Measurements from ENCODE around the gene GAS2L2. TPM values are rescaled to one million over a fixed set of nuclear protein-coding genes. Genes with fewer than 3 reads are reported as not detected.

The GAS2L2 gene
- total RNA-seq, 1 experiment from 2014 or later, result not detected

DNA sequence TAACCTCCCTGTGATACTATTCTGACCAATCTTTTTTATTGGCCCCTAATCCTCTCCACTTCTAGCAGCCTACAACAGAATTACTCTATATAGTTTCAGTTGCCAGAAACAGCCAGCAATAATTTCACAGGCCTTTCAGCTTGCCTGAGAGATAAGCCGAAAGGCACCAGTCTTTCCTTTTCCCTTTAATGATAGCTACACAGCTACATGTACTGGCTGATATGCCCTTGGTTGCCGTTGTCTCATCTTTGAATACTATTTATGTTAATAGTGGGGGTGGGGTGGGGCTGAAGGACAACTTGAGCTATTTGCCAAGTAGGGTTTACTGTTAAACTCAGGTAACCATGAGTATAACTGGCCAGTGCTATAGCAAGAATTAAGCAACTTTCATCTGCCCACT, 57.4 kb downstream of the GAS2L2 start:
- DNase-seq (ENCODE audit: low read depth), result no peak

DNA sequence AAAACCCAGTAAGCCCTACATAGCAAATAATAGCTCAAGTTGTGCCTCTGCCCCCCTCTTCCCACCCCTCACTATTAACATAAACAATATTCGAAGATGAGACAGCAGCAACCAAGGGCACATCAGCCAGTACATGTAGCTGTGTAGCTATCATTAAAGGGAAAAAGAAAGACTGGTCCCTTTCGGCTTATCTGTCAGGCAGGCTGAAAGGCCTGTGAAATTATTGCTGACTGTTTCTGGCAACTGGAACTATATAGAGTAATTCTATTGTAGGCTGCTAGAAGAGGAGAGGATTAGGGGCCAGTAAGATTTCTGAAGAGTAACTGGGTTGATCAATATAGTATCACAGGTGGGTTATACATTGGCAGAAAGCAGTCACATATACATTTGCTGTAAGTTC, 58.1 kb downstream of the GAS2L2 start:
- DNase-seq (ENCODE audit: low read depth), result no peak

Other genes with a start within 250 kb of the GAS2L2 start
- 0.19 TPM in 1 of 2 replicates, not detected in the other for gene SLFN12L, start 215.6 kb downstream of the GAS2L2 start, total RNA-seq (2014; rRNA removed)
- gene SLFN14, start 192.4 kb downstream of the GAS2L2 start, total RNA-seq (2014; rRNA removed), result not detected in 2 replicates
- gene PEX12, start 174.7 kb downstream of the GAS2L2 start, total RNA-seq (2014; rRNA removed), result 6.9 and 7.1 TPM in 2 replicates
- gene AP2B1, start 165.9 kb downstream of the GAS2L2 start, total RNA-seq (2014; rRNA removed), result 75.3 and 100 TPM in 2 replicates
- 0.32 and 0.63 TPM in 2 replicates for gene RASL10B, start 21.6 kb downstream of the GAS2L2 start, total RNA-seq (2014; rRNA removed)
- not detected in 2 replicates for gene C17orf50, start 7.6 kb upstream of the GAS2L2 start, total RNA-seq (2014; rRNA removed)
- gene MMP28, start 42.4 kb upstream of the GAS2L2 start, total RNA-seq (2014; rRNA removed), result not detected in 2 replicates
- 25.9 and 42.4 TPM in 2 replicates for gene TAF15, start 56.2 kb upstream of the GAS2L2 start, total RNA-seq (2014; rRNA removed)
- gene HEATR9, start 115.7 kb upstream of the GAS2L2 start, total RNA-seq (2014; rRNA removed), result not detected in 2 replicates
- gene CCL5, start 127.1 kb upstream of the GAS2L2 start, total RNA-seq (2014; rRNA removed), result 1.1 and 1.9 TPM in 2 replicates
- 0.77 and 1.8 TPM in 2 replicates for gene RDM1, start 177.5 kb upstream of the GAS2L2 start, total RNA-seq (2014; rRNA removed)
- gene LYZL6, start 190.5 kb upstream of the GAS2L2 start, total RNA-seq (2014; rRNA removed), result not detected in 2 replicates
- gene CCL16, start 228.3 kb upstream of the GAS2L2 start, total RNA-seq (2014; rRNA removed), result not detected in 2 replicates
- not detected in 2 replicates for gene CCL14, start 233.5 kb upstream of the GAS2L2 start, total RNA-seq (2014; rRNA removed)
- gene CCL15, start 248.3 kb upstream of the GAS2L2 start, total RNA-seq (2014; rRNA removed), result not detected in 2 replicates